Islet precursor cell (in vitro differentiated cells): ENCODE results near the gene TBX15.

Experiments used
- DNase-seq: peaks from one replicate; pipeline ENCODE4 v3.0.0-alpha.2; 2018

Gene TBX15

DNA sequence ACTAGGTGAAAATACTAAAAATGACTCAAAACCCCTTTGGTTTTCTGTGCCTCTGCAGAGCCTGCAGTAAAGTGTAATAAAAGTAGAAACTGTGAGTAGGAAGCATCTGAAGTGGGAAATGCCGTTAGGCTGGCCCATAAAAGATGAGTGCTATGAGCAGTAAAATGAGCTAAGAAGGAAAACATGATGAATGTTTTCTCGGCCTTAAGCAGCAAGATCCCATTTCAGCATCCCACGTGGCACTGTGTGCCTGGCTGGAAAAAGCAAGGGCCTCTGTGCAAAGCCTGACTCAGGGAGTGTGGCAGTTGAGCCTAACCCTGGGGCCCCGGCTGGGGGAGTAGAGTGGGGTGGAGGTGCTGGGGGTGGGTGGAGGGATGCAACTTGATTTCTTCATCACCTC lies 109.5 kb downstream of the TBX15 start:
- DNase-seq = no peak

DNA sequence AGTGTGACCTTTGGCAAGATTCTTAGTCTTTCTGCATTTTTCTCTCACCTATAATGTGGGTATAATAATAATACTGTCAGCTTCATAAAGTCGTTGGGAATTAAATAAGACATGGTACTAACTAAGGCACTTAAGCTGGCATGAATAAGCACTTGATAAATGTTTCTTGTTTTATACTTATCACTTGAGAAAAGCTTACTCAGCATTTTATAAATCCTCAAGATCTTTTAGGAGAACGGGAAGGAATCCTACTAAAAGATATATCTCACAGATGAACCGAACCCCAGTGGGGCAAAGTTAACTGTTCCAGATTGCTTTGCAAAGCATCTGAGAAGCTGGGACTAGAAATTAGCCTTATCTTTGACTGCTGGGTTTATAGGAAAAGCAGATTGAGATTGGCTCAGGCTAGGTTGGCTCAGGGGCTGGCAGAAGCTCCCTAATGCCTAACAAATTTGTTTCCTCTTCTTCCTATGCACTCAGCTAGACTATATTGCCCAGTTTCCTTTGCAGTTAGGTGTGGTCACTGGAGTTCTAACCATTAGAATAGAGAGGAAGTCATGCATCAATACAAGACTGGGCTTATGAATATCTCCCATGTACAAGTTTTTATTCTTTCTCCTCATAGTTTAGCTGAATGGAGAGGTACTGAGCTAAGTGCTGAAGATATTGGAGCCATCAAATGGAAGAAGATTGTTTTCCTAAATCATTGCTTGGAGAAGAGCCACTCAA lies 110.3 kb downstream of the TBX15 start:
- DNase-seq = no peak

DNA sequence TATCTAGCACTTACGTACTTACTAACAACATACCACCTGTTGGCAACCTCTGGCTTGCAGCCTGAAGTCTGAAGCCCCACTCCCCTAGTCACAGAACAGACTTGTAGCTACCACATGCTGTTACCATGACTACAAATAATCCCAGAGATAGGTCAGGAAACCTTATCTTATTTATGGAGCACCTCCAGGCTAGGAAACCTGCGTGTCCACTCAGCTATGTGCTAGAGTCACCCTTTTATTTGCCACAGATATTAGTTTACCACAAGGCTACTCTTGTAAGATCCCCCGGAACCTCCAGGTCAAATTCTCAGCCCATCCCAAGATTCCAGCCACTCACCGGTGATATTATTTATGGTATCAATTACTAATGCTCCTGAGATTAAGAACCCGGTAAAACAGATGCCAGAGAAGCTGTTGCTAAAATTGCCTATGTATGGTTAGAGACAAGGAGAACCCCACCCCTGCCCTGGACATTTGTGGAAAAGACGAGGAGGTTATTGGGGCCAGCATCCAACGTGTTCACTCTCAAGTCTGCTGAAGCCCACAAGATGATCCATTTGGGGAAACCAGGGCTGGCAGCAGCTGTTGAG lies 116.5 kb downstream of the TBX15 start:
- DNase-seq = no peak

DNA sequence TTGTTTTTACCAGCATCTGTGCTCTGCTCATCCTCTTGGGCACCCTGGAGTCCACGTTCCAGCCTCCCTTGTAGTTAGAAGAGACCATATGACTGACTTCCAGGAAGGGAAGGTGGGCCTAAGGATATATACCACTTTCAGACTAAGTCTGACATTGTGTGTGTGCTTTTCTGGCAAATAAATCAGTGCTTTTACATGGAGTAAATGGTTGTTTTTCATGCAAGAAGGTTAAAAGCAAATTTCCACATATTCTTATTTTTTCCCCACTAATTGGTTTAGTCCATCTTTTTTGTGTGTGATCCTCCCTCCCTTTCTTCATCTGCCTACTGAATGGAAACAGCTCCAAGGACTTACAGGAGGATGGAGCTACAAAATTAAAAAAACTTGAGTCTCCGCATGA lies 119.8 kb downstream of the TBX15 start:
- no peak for DNase-seq

DNA sequence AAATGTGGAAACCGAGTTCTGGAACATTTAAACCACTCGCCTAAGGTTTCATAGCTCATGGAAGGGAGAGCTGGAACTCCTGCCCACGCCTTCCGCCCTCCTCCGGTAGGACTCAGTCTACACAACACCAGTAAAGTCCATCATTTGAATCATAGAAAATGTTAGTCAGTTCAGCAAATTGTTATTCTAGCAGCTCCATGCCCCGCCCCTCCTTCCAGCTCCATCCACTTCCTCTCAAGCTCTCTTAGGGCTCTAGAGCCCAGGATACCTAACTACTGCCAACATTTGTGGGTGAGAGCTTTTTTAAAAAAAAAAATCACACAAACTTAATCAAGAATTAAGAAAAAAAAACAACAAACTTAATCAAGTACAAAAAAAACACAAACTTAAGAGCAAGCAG lies 121.8 kb downstream of the TBX15 start:
- no peak for DNase-seq

DNA sequence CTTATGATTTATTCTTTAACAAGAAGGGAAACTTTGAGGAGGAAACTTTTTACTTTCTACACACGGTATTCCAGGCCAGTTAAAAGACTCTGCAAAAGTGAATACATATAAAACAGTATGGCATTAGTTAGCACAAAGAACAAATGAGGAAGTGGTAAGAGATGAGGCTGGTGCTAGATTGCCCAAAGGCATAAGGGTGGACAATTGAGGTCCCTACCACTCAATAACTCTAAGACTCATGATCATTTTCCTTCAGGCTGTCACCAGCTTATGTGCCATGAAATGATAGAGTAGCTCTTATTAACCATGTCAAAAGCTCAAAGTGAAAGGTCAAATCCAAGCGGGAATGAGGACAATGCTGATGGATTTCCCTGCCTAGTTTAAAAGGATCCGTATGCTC lies 124.5 kb downstream of the TBX15 start:
- DNase-seq = no peak

DNA sequence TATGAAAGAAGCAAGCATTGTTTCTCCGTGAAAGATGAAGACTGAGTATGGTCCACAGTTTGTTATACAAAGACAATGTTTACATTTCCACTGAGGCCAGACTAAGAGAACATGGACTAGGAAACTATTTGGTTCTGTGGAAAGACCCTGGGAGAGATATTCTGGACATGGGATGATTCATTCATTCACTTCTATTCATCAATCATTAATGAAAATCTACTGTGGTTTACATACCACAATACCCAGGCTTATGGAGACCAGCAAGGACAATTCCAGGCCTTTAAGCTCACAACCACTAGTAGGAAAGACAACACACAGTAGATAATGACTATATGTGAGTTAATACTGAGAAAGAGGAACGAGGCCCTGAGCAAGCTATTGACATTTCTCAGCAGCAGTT lies 125.4 kb downstream of the TBX15 start:
- DNase-seq = no peak

DNA sequence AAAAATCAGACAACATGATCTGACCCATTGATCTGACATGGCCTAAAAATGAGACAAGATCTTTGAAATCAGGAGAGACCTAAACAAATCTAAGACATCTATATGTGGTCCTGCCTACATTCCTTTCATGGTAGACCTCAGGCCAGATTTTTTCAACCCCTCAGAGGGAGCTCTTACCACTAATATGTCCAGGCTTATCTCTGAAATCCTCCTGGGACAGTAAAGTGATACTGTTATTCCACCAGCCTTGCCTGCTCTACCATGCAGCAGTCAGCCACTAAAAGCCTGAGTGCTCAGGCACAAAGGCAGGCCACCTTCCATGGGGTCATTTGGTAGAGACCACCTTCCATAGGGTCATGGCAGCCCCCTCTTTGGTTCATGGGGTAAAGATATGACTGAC lies 126.9 kb downstream of the TBX15 start:
- DNase-seq = no peak

DNA sequence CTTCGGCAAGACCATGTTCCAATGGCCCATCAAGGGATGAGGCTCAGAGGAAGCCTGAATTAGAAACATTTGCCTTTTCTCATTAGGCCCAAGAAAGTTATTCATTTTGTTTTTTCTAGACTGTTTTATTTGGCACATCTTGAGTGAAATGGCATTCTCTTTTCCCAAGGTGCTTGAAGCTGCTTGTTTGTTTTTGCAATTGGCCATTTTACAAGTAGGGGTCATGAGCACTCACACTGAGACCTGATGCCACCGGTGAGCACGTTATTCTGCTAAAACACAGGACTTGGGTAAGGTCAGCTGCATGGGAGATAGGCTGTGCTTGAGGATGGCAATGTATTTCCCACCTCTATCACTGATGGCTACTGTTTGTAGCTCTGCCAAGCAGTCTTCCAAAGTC lies 128.1 kb downstream of the TBX15 start:
- DNase-seq = no peak

DNA sequence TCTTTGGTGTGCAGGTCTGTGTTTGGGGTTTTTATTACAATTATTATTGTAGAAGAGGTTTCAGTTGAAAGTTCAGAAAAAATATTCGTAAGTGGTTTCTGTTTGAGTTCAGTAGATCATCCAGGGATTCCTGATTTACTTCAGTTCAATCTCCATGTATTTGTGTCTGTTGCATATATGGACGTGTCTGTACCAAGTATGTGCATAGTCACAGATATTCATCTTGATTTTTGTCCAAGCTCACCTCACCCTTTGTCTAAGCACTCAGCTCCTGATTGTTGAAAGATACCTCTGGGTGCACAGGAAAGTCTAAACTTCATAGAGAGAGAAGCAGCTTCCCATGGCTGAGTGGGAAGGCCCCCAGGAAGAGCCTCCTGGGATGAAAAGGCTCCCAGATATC lies 141.7 kb downstream of the TBX15 start:
- DNase-seq = no peak

DNA sequence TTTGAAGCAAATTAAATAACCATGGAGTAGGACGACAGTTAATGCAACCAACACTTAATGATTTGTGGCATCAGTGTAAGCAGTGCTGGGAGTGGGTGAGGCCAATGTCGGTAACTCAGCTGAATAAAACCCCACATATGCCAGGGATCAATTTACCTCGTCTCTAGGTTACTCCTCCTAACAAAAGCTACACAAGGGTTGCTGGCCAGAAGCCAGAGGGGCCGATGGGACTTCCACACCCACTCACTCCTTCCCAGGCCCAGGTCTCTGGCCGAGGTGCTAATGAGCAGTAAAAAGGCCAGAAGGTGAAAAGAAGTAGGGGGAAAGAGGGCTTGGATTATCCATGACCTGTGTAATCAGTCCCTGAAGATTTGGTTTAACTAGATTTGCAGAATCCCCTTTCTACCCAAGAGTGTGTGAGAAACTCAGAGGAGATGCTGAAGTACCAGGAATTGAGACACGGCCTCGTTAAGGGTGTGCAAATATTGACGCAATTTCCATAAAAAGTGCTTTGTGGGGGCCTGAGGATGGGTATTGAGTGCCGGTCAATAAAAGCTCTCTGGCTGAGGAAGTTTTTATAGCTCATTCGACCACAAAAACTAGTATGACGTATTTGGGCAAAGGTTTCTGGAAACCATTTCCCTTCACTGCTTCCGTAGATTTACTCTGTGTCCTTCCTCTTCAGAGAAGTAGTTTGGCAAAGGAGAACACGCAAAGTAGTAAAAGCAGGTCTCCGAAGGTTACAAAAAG lies 145.5 kb downstream of the TBX15 start:
- no peak for DNase-seq

DNA sequence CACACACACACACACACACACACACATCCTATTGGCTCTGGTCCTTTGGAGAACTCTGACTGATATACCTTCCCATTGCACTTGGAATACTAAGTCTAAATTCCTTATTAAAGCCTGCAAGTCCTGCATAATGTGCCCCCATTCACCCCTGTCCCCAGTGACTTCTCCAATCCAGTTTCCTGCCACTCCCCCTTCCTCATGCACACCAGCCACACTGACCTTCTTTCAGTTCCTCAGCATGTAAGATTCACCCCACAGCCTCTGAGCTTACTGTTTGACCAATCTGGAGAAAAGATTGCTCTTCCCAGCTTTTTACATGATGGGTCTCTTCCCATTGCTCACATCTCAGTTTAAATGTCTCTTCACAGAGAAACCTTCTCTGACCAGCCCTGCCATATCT lies 146.6 kb downstream of the TBX15 start:
- DNase-seq = no peak
